RWPE2 (cell line): ENCODE measurements around the gene RAD21L1.

Source experiments
- ATAC-seq: fragments of 200-7000 bp; cut with Tn5 transposase; 3 replicates; pipeline ENCODE4 v1.9.1; 2021; ENCODE audit warnings: low read depth
- DNase-seq: peaks from one replicate; pipeline ENCODE4 v3.0.0-alpha.2; 2020; ENCODE audit warnings: low spot score
- H3K27ac ChIP-seq: fragments of 450-650 bp; 2 replicates; pipeline ENCODE4 v1.5.1; 2017; ENCODE audit warnings: mild to moderate bottlenecking; ENCODE audit not compliant: poor library complexity, severe bottlenecking
- H3K27me3 ChIP-seq: fragments of 250-450 bp; sonication (Bioruptor Pico); 2 replicates; pipeline ENCODE4 v1.5.1; 2021; ENCODE audit warnings: mild to moderate bottlenecking, moderate library complexity; ENCODE audit not compliant: insufficient read depth, poor library complexity, severe bottlenecking
- H3K36me3 ChIP-seq: fragments of 250-450 bp; sonication (Bioruptor Pico); 2 replicates; pipeline ENCODE4 v1.5.1; 2020; ENCODE audit warnings: low read depth, mild to moderate bottlenecking, moderate library complexity
- H3K4me1 ChIP-seq: fragments of 250-450 bp; sonication (Bioruptor Pico); 2 replicates; pipeline ENCODE4 v1.5.1; 2021; ENCODE audit warnings: mild to moderate bottlenecking, moderate library complexity; ENCODE audit not compliant: insufficient read depth, poor library complexity, severe bottlenecking
- H3K4me3 ChIP-seq: fragments of 250-450 bp; sonication (Bioruptor Pico); 2 replicates; pipeline ENCODE4 v1.5.1; 2021; ENCODE audit warnings: mild to moderate bottlenecking, moderate library complexity; ENCODE audit not compliant: severe bottlenecking
- H3K9me3 ChIP-seq: fragments of 250-450 bp; sonication (Bioruptor Pico); 2 replicates; pipeline ENCODE4 v1.5.1; 2021; ENCODE audit warnings: mild to moderate bottlenecking, moderate library complexity; ENCODE audit not compliant: severe bottlenecking
- CTCF ChIP-seq: fragments of 450-650 bp; IDR thresholded peaks from one replicate; pipeline ENCODE4 v1.5.1; 2017; ENCODE audit warnings: mild to moderate bottlenecking, moderate library complexity; ENCODE audit not compliant: poor library complexity, severe bottlenecking

RAD21L1 gene

GRCh38 chr20:1286267-1287024 lies 60.6 kb downstream of the RAD21L1 start:
- no peaks in the 10 kb centered on the region for H3K4me1 ChIP-seq
- no peak overlapping the region for H3K27ac ChIP-seq
- no peaks in the 10 kb centered on the region for H3K9me3 ChIP-seq
- H3K36me3 ChIP-seq: no peaks in the 10 kb centered on the region
- ATAC-seq (no peak), DNase-seq (no peak)
- H3K27me3 ChIP-seq: no peaks in the 10 kb centered on the region
- no peak overlapping the region for H3K4me3 ChIP-seq
- TF ChIP-seq CTCF: no peak

GRCh38 chr20:1287306-1287705 lies 61.5 kb downstream of the RAD21L1 start:
- Histone ChIP-seq H3K4me3 (no peak overlapping the region), H3K36me3 (no peaks in the 10 kb centered on the region), H3K27ac (no peak overlapping the region), H3K9me3 (no peaks in the 10 kb centered on the region), H3K4me1 (no peaks in the 10 kb centered on the region), H3K27me3 (no peaks in the 10 kb centered on the region)
- TF ChIP-seq CTCF: no peak
- ATAC-seq: no peak
- no peak for DNase-seq

GRCh38 chr20:1287787-1288569 lies 62.1 kb downstream of the RAD21L1 start:
- no peak for TF ChIP-seq CTCF
- Histone ChIP-seq H3K4me1 (no peaks in the 10 kb centered on the region), H3K4me3 (no peak overlapping the region), H3K36me3 (no peaks in the 10 kb centered on the region), H3K27ac (no peak overlapping the region), H3K27me3 (no peaks in the 10 kb centered on the region), H3K9me3 (no peaks in the 10 kb centered on the region)
- DNase-seq (no peak), ATAC-seq (no peak)

GRCh38 chr20:1291191-1291741 lies 65.4 kb downstream of the RAD21L1 start:
- Histone ChIP-seq H3K27ac (no peak overlapping the region), H3K4me3 (no peak overlapping the region), H3K36me3 (no peaks in the 10 kb centered on the region), H3K4me1 (no peaks in the 10 kb centered on the region), H3K9me3 (no peaks in the 10 kb centered on the region), H3K27me3 (no peaks in the 10 kb centered on the region)
- DNase-seq: no peak
- no peak for TF ChIP-seq CTCF
- ATAC-seq: no peak
